KOPT-K1 (cell line): Measurements from ENCODE around the gene CLEC4G.
"Not testable (repeated sequence)": the region's sequence is repeated elsewhere in the genome, so short reads cannot be mapped to it uniquely, and the experiment has no call there.

Source experiments
- H3K27ac ChIP-seq: fragments of 200-600 bp; sonication (generic); 2 replicates; pipeline ENCODE4 v1.5.1; 2016; ENCODE audit warnings: antibody characterized with exemption, mild to moderate bottlenecking, low read depth, low read length; ENCODE audit not compliant: poor library complexity, severe bottlenecking
- H3K36me3 ChIP-seq: fragments of 200-600 bp; sonication (generic); 2 replicates; pipeline ENCODE4 v1.5.1; 2017; ENCODE audit warnings: antibody characterized with exemption, mild to moderate bottlenecking, low read length, moderate library complexity; ENCODE audit not compliant: insufficient read depth
- H3K9me3 ChIP-seq: fragments of 200-600 bp; sonication (generic); 2 replicates; pipeline ENCODE4 v1.5.1; 2017; ENCODE audit warnings: antibody characterized with exemption, low read length, mild to moderate bottlenecking; ENCODE audit not compliant: insufficient read depth, poor library complexity, severe bottlenecking

CLEC4G gene

GRCh38 chr19:7732045-7732444 lies at the start of gene CLEC4G:
Gene CLEC4G (minus strand): TSS chr19:7732110. CDS start chr19:7732102, 8 bp downstream.
- Histone ChIP-seq H3K9me3 (no peaks in the 10 kb centered on the region), H3K27ac (no peak within 1 kb of the TSS), H3K36me3 (no peaks in the 10 kb centered on the region)

- H3K36me3 ChIP-seq = no peaks in the 10 kb centered on the region
- no peak overlapping the region for H3K27ac ChIP-seq
- H3K9me3 ChIP-seq = peaks cover 15% of the 10 kb centered on the region
Measured at GRCh38 chr19:7781157-7781556, 49.2 kb upstream of the CLEC4G start.

GRCh38 chr19:7779631-7780486 lies 47.9 kb upstream of the CLEC4G start:
- peaks cover 14% of the 10 kb centered on the region for H3K9me3 ChIP-seq
- no peak overlapping the region for H3K27ac ChIP-seq
- H3K36me3 ChIP-seq = no peaks in the 10 kb centered on the region

- peaks cover 11% of the 10 kb centered on the region for H3K9me3 ChIP-seq
- H3K36me3 ChIP-seq = no peaks in the 10 kb centered on the region
- H3K27ac ChIP-seq = no peak overlapping the region
Measured at GRCh38 chr19:7778081-7778480, 46.2 kb upstream of the CLEC4G start.

GRCh38 chr19:7775761-7776160 lies 43.9 kb upstream of the CLEC4G start:
- Histone ChIP-seq H3K9me3 (peaks cover 11% of the 10 kb centered on the region), H3K36me3 (no peaks in the 10 kb centered on the region), H3K27ac (no peak overlapping the region)

GRCh38 chr19:7773841-7774240 lies 41.9 kb upstream of the CLEC4G start:
- Histone ChIP-seq H3K9me3 (no peaks in the 10 kb centered on the region), H3K27ac (no peak overlapping the region), H3K36me3 (no peaks in the 10 kb centered on the region)

GRCh38 chr19:7772752-7773291 lies 40.9 kb upstream of the CLEC4G start:
- no peaks in the 10 kb centered on the region for H3K9me3 ChIP-seq
- H3K36me3 ChIP-seq = no peaks in the 10 kb centered on the region
- H3K27ac ChIP-seq = no peak overlapping the region

- no peaks in the 10 kb centered on the region for H3K9me3 ChIP-seq
- H3K27ac ChIP-seq = no peak overlapping the region
- no peaks in the 10 kb centered on the region for H3K36me3 ChIP-seq
Measured at GRCh38 chr19:7771072-7771471, 39.2 kb upstream of the CLEC4G start.

- H3K9me3 ChIP-seq = no peaks in the 10 kb centered on the region
- H3K27ac ChIP-seq = no peak overlapping the region
- H3K36me3 ChIP-seq = no peaks in the 10 kb centered on the region
Measured at GRCh38 chr19:7769171-7769570, 37.3 kb upstream of the CLEC4G start.

- no peaks in the 10 kb centered on the region for H3K9me3 ChIP-seq
- H3K36me3 ChIP-seq = no peaks in the 10 kb centered on the region
- no peak overlapping the region for H3K27ac ChIP-seq
Measured at GRCh38 chr19:7767487-7767886, 35.6 kb upstream of the CLEC4G start.

- Histone ChIP-seq H3K9me3 (no peaks in the 10 kb centered on the region), H3K27ac (no peak overlapping the region), H3K36me3 (no peaks in the 10 kb centered on the region)
Measured at GRCh38 chr19:7766535-7766934, 34.6 kb upstream of the CLEC4G start.

- not testable (repeated sequence) for H3K36me3 ChIP-seq
Measured at GRCh38 chr19:7765043-7765442, 33.1 kb upstream of the CLEC4G start.

GRCh38 chr19:7764157-7764556 lies 32.2 kb upstream of the CLEC4G start:
- H3K27ac ChIP-seq, H3K9me3 ChIP-seq, H3K36me3 ChIP-seq: not testable (repeated sequence)

More at GRCh38 chr19:7765043-7765442, 33.1 kb upstream of the CLEC4G start:
- not testable (repeated sequence) for H3K27ac ChIP-seq, H3K9me3 ChIP-seq

GRCh38 chr19:7763696-7764095 lies 31.8 kb upstream of the CLEC4G start:
- no peak overlapping the region for H3K27ac ChIP-seq
- H3K36me3 ChIP-seq = no peaks in the 10 kb centered on the region

GRCh38 chr19:7762719-7763293 lies 30.9 kb upstream of the CLEC4G start, which contains the start of gene CLEC4M:
Gene CLEC4M (plus strand): TSS chr19:7763243. CDS start chr19:7763267, 24 bp downstream.
- no peaks in the 10 kb centered on the region for H3K36me3 ChIP-seq
- peaks cover 23% of the 10 kb centered on the region for H3K9me3 ChIP-seq
- no peak within 1 kb of the TSS for H3K27ac ChIP-seq

More at GRCh38 chr19:7763696-7764095, 31.8 kb upstream of the CLEC4G start:
- peaks cover 14% of the 10 kb centered on the region for H3K9me3 ChIP-seq
